ENCODE data around the gene GRN. TPM values are rescaled to one million over a fixed set of nuclear protein-coding genes. Genes with fewer than 3 reads are reported as not detected.
A peak's percentile ranks its signal among the peaks of the same experiment; 100 is the strongest.
"Not testable (repeated sequence)": the region's sequence is repeated elsewhere in the genome, so short reads cannot be mapped to it uniquely, and the experiment has no call there.

Gene GRN
- total RNA-seq, 1 donor from 2014 or later: 767 TPM

GRCh38 chr17:44321246-44322120 is 23.6 kb upstream of the GRN start:
- no peak for ATAC-seq

GRCh38 chr17:44322236-44322895 is 22.7 kb upstream of the GRN start:
- no peak for ATAC-seq

- no peak for ATAC-seq
Measured at GRCh38 chr17:44323359-44324091, 21.6 kb upstream of the GRN start.

- ATAC-seq: peak; percentile 20
Measured at GRCh38 chr17:44324092-44324570, 21.0 kb upstream of the GRN start.

- ATAC-seq: peak; percentile 89
Measured at GRCh38 chr17:44324571-44325275, 20.4 kb upstream of the GRN start, which contains the start of gene SLC25A39. Gene SLC25A39 (minus strand): TSS chr17:44324823. CDS start chr17:44323562, 1,261 bp downstream.

GRCh38 chr17:44326861-44327444 is 18.1 kb upstream of the GRN start:
- peak; percentile 76 for ATAC-seq

GRCh38 chr17:44327715-44328449 is 17.2 kb upstream of the GRN start:
- ATAC-seq: no peak

- not testable (repeated sequence) for ATAC-seq
Measured at GRCh38 chr17:44329516-44329915, 15.6 kb upstream of the GRN start.

- not testable (repeated sequence) for ATAC-seq
Measured at GRCh38 chr17:44330263-44330662, 14.8 kb upstream of the GRN start.

- peak; percentile 6 for ATAC-seq
Measured at GRCh38 chr17:44331249-44331760, 13.8 kb upstream of the GRN start.

- ATAC-seq: peak; percentile 83
Measured at GRCh38 chr17:44333371-44333770, 11.7 kb upstream of the GRN start.

GRCh38 chr17:44334315-44334714 is 10.8 kb upstream of the GRN start:
- no peak for ATAC-seq

- no peak for ATAC-seq
Measured at GRCh38 chr17:44334727-44335126, 10.4 kb upstream of the GRN start.

- no peak for ATAC-seq
Measured at GRCh38 chr17:44335564-44335963, 9.5 kb upstream of the GRN start.

- no peak for ATAC-seq
Measured at GRCh38 chr17:44335968-44336367, 9.1 kb upstream of the GRN start.

GRCh38 chr17:44338702-44339101 is 6.4 kb upstream of the GRN start:
- ATAC-seq: peak; percentile 85

- ATAC-seq: not testable (repeated sequence)
Measured at GRCh38 chr17:44340553-44340952, 4.5 kb upstream of the GRN start.

GRCh38 chr17:44343510-44344209 is 1.4 kb upstream of the GRN start:
- no peak for ATAC-seq

- peak; percentile 24 for ATAC-seq
Measured at GRCh38 chr17:44345454-44346026, 438 bp downstream of the GRN start.

Data from esophagus mucosa (tissue), 1 donor.